ENCODE results near the gene ABLIM2. TPM values are rescaled to one million over a fixed set of nuclear protein-coding genes. Genes with fewer than 3 reads are reported as not detected.

ABLIM2 gene
- total RNA-seq, 4 donors from 2014 or later: 5.9 to 20.0 (median 8.6) TPM

DNA sequence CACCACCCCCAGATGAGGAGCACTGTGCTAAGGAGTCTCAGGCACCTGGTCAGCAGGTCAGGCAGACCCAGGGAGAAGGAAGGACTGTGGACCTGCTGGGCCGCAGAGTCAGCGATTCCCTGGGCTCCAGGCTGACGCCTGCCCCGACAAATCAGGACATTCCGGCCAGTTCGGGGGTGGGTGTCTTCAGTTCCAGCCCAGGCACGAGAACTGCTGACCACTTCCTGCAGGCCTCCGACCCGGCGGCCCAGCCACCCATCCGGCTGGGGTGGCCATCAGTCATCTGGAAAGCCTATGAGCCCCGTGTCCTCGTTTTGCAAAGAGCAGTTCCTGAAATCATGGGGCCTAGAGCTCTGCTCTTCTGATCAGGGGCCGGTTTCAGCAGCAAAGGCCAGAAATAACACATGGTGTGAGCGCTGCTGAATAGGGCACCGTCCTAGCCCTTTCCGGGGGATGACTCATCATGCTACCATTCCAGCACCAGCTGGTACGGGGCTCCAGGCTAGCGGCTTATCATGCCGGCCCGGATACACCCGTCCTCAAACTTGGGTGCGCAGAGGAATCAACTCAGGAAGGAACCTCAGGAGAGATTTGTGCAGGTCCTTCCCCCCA, 32.6 kb upstream of the ABLIM2 start:
- TF ChIP-seq, protein P1, sequence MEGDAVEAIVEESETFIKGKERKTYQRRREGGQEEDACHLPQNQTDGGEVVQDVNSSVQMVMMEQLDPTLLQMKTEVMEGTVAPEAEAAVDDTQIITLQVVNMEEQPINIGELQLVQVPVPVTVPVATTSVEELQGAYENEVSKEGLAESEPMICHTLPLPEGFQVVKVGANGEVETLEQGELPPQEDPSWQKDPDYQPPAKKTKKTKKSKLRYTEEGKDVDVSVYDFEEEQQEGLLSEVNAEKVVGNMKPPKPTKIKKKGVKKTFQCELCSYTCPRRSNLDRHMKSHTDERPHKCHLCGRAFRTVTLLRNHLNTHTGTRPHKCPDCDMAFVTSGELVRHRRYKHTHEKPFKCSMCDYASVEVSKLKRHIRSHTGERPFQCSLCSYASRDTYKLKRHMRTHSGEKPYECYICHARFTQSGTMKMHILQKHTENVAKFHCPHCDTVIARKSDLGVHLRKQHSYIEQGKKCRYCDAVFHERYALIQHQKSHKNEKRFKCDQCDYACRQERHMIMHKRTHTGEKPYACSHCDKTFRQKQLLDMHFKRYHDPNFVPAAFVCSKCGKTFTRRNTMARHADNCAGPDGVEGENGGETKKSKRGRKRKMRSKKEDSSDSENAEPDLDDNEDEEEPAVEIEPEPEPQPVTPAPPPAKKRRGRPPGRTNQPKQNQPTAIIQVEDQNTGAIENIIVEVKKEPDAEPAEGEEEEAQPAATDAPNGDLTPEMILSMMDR (IDR thresholded peaks at IDR 0.05; ENCODE audit: low read depth): no peak

DNA sequence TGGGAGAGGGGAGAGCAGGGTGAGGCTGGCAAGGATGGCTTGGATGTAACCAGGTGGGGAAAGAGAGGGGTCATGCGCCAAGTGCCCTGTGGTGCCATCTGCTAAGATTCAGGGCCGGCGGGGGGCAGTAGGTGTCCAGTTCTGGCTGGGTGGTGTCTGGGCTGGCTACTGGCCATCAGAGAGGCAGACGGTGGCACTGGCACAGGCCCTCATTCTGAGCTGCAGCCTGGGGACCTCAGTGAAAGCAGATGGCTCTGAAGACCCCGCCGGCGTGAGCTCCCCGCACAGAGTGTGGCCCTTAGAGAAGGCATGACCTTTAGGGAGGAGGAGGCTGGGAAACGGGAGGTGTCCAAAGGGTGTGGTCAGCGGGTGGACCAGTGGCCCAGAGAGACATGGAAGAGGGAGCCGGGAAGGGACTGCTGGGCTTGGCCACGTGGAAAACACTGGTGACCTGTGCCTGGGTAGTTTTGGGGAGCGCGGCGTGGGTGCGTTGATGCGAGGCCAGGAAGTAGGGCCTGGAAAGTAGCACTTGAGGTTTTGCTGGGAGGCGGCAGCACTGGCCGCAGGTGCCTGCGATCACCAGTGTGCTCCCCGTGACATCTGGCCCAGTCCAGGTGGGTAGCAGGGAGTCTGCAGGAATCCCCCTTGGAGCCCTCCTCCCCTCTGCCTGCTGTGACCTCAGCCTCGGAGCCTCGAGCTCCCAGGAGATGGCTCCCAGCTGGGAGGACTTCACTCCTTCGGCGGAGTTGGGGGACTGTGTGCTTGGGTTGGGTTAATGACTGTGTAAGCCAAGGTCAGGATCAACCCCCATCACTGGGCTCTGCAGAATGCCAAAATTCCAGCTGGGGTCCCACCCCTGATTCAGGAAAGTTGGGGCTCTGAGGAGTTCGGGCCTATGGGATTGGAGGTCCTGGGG, 31.2 kb upstream of the ABLIM2 start:
- TF ChIP-seq, protein P1 (IDR thresholded peaks at IDR 0.05; ENCODE audit: low read depth): no peak

DNA sequence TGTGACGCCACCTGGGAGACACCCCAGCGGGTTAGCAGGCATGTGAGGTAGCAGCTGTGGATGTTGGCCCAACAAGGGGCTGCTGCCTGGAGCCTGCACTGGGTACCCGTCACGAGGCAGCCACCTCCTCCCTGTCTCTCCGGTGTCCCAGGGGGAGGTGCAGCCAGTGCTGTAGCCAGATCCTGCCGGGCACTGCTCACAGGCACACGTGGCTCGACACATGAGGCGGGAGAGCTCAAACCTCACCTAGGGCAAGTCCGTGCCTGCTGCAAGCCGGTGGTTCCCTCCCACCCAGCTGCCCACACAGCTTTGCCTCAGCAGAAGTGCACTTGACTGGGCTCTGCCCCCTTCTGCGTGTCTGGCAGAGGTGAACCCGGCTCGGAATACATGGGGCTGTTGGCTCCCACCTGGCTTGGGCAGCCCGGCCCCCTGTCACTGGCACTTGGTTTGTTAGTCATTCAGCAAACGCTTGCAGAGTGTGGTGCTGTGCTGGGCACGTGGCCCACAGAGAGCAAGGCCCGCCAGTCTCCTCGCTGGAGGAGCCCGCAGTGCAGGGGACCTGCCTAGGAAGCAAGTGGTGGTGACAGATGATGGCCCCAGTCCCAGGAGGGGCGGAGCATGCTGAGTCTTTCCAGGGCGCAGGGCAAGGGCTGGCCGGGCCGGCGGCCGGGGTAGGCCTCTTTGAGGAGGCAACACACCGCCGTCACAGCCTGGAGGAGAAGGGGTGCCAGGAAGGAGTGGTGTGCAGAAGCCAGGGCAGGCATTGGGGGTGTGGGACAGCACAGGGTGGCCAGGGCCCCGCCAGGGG, 30.3 kb upstream of the ABLIM2 start:
- TF ChIP-seq, protein P1 (IDR thresholded peaks at IDR 0.05; ENCODE audit: low read depth): no peak

DNA sequence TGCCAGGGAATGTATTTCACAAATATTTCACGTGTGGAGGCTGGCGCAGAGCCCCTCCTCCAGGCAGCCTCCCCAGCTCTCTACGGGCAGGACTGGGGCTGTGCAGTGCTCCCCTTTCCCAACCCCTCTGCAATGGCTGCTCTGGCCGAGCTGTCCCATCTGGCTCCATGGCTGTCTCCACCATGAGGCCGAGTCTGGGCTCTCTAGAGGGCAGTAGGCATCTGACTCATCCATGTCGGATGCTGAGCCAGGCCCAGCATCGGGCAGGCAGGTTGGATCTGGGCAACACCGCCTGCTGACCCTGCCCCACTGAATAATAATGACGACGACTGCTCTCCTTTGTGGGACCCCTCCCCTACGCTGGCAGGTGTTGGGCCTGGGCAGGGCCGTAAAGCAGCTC, 29.5 kb upstream of the ABLIM2 start:
- TF ChIP-seq, protein P1 (IDR thresholded peaks at IDR 0.05; ENCODE audit: low read depth): no peak

DNA sequence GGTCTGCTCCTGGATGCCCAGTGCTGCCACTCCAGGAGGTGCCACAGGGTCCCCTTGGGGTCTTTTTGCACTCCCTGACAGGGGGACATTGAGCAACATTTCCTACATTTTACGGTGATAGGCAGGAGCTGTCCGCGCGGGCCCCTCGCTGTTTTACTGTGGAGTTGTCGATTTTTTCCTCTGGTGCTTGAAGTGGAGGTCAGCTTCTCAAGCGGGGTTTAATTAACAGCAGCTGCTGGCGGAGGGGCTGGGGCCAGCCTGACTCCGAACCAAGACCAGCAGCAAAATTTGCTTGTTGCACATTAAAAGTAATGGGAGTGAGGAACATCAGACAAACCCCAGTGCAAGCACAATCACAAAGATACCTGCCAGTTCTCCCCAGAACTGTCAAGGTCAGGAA, 27.3 kb upstream of the ABLIM2 start:
- TF ChIP-seq, protein P1 (IDR thresholded peaks at IDR 0.05; ENCODE audit: low read depth): no peak

DNA sequence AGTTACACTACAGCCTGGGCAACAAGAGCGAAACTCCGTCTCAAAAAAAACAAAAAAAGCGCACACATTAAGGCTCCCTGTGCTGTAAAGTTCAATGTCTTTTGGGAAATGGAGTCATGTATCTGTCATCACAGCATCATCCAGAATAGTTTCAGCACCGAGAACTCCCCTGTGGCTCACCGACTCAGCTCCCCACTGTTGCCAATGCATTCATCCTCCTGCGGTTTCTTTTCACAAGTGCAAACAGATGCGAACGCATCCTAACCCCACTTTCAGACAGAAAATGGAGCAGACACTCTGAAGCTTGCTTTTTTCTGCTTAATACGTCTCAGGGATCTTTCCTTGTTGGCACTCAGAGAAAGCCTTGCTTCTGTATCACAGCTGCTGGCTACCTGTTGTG, 26.7 kb upstream of the ABLIM2 start:
- TF ChIP-seq, protein P1 (IDR thresholded peaks at IDR 0.05; ENCODE audit: low read depth): no peak

DNA sequence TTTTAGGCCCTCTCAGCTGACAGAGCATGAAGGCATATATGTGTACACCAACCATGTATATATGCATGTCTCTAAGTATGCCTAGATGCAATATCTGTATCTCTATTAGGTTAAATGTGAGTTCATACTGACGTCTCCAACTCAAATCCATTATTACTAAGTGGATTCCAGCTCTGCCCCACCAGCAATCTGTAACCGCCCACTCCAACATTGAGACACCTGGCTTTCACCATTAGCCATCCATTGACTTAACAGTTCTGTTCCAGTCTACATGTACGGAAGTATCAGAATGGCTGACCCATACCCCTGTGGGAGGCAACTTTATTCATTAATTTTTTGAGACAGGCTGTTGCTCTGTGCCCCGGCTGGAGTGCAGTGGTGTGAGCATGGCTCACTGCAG, 25.4 kb upstream of the ABLIM2 start:
- TF ChIP-seq, protein P1 (IDR thresholded peaks at IDR 0.05; ENCODE audit: low read depth): no peak
